ENCODE data around the gene PLXNA1.

The PLXNA1 gene

GRCh38 chr3:127003601-127004280 is 20.8 kb downstream of the PLXNA1 start:
- DNase-seq: no peak

- DNase-seq: no peak
Observed at GRCh38 chr3:127004641-127005397, 21.9 kb downstream of the PLXNA1 start.

GRCh38 chr3:127005864-127006500 is 23.1 kb downstream of the PLXNA1 start:
- DNase-seq: no peak

GRCh38 chr3:127006781-127007436 is 24.0 kb downstream of the PLXNA1 start:
- no peak for DNase-seq

- DNase-seq: no peak
Observed at GRCh38 chr3:127008236-127008635, 25.3 kb downstream of the PLXNA1 start.

- DNase-seq: no peak
Observed at GRCh38 chr3:127009531-127009930, 26.6 kb downstream of the PLXNA1 start.

GRCh38 chr3:127011270-127011992 is 28.5 kb downstream of the PLXNA1 start:
- DNase-seq: no peak

GRCh38 chr3:127012091-127012490 is 29.2 kb downstream of the PLXNA1 start:
- DNase-seq: no peak

- DNase-seq: no peak
Observed at GRCh38 chr3:127013181-127013580, 30.3 kb downstream of the PLXNA1 start.

- DNase-seq: no peak
Observed at GRCh38 chr3:127013758-127014535, 31.0 kb downstream of the PLXNA1 start.

GRCh38 chr3:127014536-127015281 is 31.8 kb downstream of the PLXNA1 start:
- DNase-seq: no peak

GRCh38 chr3:127015282-127016042 is 32.5 kb downstream of the PLXNA1 start:
- DNase-seq: no peak

- no peak for DNase-seq
Observed at GRCh38 chr3:127016043-127016343, 33.1 kb downstream of the PLXNA1 start.

GRCh38 chr3:127016461-127016860 is 33.5 kb downstream of the PLXNA1 start:
- DNase-seq: no peak

- DNase-seq: no peak
Observed at GRCh38 chr3:127017229-127017628, 34.3 kb downstream of the PLXNA1 start.

- DNase-seq: no peak
Observed at GRCh38 chr3:127017781-127018180, 34.9 kb downstream of the PLXNA1 start.

GRCh38 chr3:127018306-127018828 is 35.5 kb downstream of the PLXNA1 start:
- no peak for DNase-seq

GRCh38 chr3:127019449-127019848 is 36.5 kb downstream of the PLXNA1 start:
- DNase-seq: no peak

GRCh38 chr3:127020543-127020942 is 37.6 kb downstream of the PLXNA1 start:
- DNase-seq: no peak

GRCh38 chr3:127022849-127023248 is 39.9 kb downstream of the PLXNA1 start:
- DNase-seq: no peak
